ENCODE data around the gene HRH3.

DNA sequence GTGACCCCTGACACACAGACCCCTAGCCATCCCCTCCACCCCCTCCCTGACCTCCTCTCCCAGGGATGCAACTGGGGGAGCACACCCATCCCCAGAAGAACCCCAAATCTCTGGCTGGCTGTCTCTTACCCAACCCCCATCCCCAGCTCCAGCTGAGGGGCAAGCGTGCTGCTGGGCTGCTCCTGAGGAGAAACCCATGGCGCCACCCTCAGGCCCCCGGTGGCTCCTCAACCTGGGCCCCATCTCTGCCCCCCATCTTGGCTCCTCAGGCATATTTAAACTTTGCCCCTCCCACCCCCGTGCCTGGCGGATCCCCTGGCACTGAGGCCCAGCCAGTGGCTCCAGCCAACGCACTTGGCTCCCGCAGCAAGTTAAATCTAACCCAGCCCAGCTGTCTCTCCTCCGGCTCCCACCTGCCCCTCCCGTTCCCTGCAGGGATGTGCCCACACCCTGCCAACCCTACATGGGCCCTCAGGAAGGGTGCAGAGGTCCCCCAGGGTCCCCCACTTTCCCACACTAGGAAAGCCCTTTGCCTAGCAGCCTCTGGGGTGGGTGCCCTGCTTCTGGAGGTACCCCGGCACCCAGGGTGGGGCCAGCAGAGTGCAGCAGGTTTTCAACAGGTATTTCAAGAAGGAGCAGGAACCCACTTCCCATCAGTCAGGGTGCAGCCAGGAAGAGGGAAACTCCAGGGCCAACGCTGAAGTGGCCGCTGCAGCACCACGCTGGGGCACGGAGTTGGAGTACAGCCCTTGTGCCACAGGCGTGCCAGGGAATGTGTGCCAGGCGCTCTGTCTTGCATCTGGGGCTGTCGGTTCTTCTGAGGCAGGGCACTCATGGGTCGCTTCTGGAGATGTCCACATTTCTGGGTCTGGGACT lies 12.9 kb upstream of the HRH3 start:
- TF ChIP-seq, protein P1, sequence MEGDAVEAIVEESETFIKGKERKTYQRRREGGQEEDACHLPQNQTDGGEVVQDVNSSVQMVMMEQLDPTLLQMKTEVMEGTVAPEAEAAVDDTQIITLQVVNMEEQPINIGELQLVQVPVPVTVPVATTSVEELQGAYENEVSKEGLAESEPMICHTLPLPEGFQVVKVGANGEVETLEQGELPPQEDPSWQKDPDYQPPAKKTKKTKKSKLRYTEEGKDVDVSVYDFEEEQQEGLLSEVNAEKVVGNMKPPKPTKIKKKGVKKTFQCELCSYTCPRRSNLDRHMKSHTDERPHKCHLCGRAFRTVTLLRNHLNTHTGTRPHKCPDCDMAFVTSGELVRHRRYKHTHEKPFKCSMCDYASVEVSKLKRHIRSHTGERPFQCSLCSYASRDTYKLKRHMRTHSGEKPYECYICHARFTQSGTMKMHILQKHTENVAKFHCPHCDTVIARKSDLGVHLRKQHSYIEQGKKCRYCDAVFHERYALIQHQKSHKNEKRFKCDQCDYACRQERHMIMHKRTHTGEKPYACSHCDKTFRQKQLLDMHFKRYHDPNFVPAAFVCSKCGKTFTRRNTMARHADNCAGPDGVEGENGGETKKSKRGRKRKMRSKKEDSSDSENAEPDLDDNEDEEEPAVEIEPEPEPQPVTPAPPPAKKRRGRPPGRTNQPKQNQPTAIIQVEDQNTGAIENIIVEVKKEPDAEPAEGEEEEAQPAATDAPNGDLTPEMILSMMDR (IDR thresholded peaks at IDR 0.05; ENCODE audit: low read depth, low read length): no peak
- no peak for TF ChIP-seq POLR2A (IDR thresholded peaks at IDR 0.05; ENCODE audit: extremely low read depth, insufficient read length)
